ENCODE measurements around the gene STRA8.

DNA sequence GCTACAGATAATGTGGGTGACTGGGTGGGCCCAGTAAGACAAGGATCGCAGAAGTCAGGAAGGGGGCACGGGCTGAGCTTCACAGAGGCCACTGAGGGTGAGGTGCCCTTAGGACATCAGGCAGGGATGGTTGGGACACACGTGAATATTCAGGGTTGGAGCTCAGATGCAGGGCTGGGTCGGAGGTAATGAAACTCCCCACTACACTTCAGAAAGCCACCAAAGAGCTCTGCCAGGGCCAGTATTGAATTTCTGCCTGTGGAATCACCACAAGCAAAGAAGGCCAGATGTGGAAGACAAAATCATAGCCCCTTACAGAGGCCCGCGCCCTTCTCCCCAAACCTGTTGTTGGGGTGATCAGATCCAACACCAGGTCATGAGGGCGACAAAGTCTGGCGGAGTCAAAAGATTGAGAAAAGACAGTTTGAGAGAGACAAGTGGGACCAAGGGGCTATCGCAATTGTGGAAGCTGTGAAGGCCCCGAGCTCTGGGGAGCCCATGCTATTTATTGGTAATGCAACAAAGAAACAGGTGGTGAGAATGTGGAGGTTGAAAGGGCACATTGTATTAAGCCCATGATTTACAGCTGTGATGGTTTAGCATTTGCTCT lies 42.4 kb downstream of the STRA8 start:
- TF ChIP-seq EZH2 (conservative IDR thresholded peaks at IDR 0.05; ENCODE audit: low read depth, low read length) (no peak), ZNF121 (CRISPR knock-in tag; IDR thresholded peaks at IDR 0.05) (no peak), ZNF598 (CRISPR knock-in tag; IDR thresholded peaks at IDR 0.05; ENCODE audit: borderline replicate concordance) (no peak), ZNF12 (CRISPR knock-in tag; IDR thresholded peaks at IDR 0.05) (no peak), SRF (IDR thresholded peaks at IDR 0.05; ENCODE audit: low read depth, low read length) (no peak), KDM1A (CRISPR knock-in tag; IDR thresholded peaks at IDR 0.05) (no peak), CHD4 (IDR thresholded peaks at IDR 0.05; ENCODE audit: borderline replicate concordance, low read length) (no peak), EP300 (IDR thresholded peaks at IDR 0.05; ENCODE audit: low read depth in 2 of 2, low read length in 2 of 2) (no peak), EP300 (CRISPR knock-in tag; IDR thresholded peaks at IDR 0.05; ENCODE audit: borderline replicate concordance) (no peak), NR2F6 (IDR thresholded peaks at IDR 0.05) (no peak), NR2F6 (CRISPR knock-in tag; IDR thresholded peaks at IDR 0.05) (no peak), POLR2A (IDR thresholded peaks at IDR 0.05; ENCODE audit: insufficient read depth in 1 of 2, low read depth in 2 of 2, low read length in 2 of 2) (no peak), RAD21 (CRISPR knock-in tag; IDR thresholded peaks at IDR 0.05) (no peak), POLR2AphosphoS5 (IDR thresholded peaks at IDR 0.05; ENCODE audit: low read depth, low read length) (no peak), TAF1 (CRISPR knock-in tag; IDR thresholded peaks at IDR 0.05) (no peak), STAT5B (CRISPR knock-in tag; IDR thresholded peaks at IDR 0.05) (no peak)
